Psoas muscle (tissue), 8 donors: ENCODE data around the gene CLIP1. TPM values are rescaled to one million over a fixed set of nuclear protein-coding genes. Genes with fewer than 3 reads are reported as not detected.

Experiments
- ATAC-seq, 4 donors: fragments of 200-7000 bp; cut with Tn5 transposase; one replicate each; pipeline ENCODE4 v1.9.1; 2020; ENCODE audit warnings: moderate library complexity in 3 of 4, mild to moderate bottlenecking in 2 of 4
- DNase-seq, 2 donors: peaks; one replicate each; pipeline ENCODE4 v3.0.0-alpha.2; 2020
- H3K27ac ChIP-seq: fragments of 200-600 bp; one replicate; pipeline ENCODE4 v1.8.0; 2022
- H3K27me3 ChIP-seq, 3 donors: fragments of 200-600 bp in 1 of 3; one replicate each; pipeline versions ENCODE4 v1.6.1 to v1.8.0; 2013 to 2022; ENCODE audit warnings: low read length in 2 of 3, mild to moderate bottlenecking in 2 of 3, moderate library complexity in 1 of 3; ENCODE audit not compliant: insufficient read depth in 3 of 3
- H3K36me3 ChIP-seq, 2 donors: fragments of 200-600 bp in 1 of 2; one replicate each; pipeline versions ENCODE4 v1.6.1 to v1.8.0; 2013 to 2022; ENCODE audit warnings: low read depth in 1 of 2, mild to moderate bottlenecking in 1 of 2, moderate library complexity in 1 of 2; ENCODE audit not compliant: insufficient read depth in 1 of 2
- H3K4me1 ChIP-seq: fragments of 200-600 bp; one replicate; pipeline ENCODE4 v1.8.0; 2022
- H3K4me3 ChIP-seq: fragments of 200-600 bp; one replicate; pipeline ENCODE4 v1.8.0; 2022; ENCODE audit warnings: mild to moderate bottlenecking
- H3K9me3 ChIP-seq: fragments of 200-600 bp; one replicate; pipeline ENCODE4 v1.8.0; 2022
- CTCF ChIP-seq: fragments of 200-600 bp; IDR thresholded peaks from one replicate; pipeline ENCODE4 v1.8.0; 2022; ENCODE audit warnings: antibody characterized with exemption
- WGBS, 3 donors: extraction: QIAGEN DNeasy Blood & Tissue Kit; methylation state at CpG; one replicate each; pipeline versions ENCODE4 v1.1.6 to v1.1.7; 2013; 5-methylcytosine and 5-hydroxymethylcytosine counted together
- intact Hi-C, 2 donors: fragments of 100-400 bp; cut with DNase I; formaldehyde crosslinking; loops; one replicate each; pipeline versions ENCODE4 v1.11.0 to v1.14.2; 2022
- polyA plus RNA-seq, 3 donors: library from polyadenylated mRNA; stranded (reverse); fragments of 200-250 nt; gene quantifications; one replicate each; pipeline ENCODE4 v1.2.3, GENCODE V29; 2013
- total RNA-seq, 4 donors: library from RNA; stranded (reverse); fragmentation: NEBNext Ultra II Directional in 2 of 4; extraction: Animal tissue kit (Norgen Biotek cat#: 25700) in 2 of 4; gene quantifications; one replicate each; pipeline versions ENCODE4 v1.2.1 to v1.2.4, GENCODE V29; 2021 to 2023
- donor health status: healthy with polysubstance abuse.
- donor health status: DM: no; HTN: no; CAD: no; lungs with moderate emphysema.
- donor health status: Bipolar disorder and iron deficiency.
- donor health status: healthy.
- donor health status: DM: yes; HTN: yes; CAD: no.
- donor health status: DM: no; HTN: no; CAD: no.
- donor health status: DM: no; HTN: no; CAD: no.
- donor health status: DM: yes; HTN: yes; CAD: no.

CLIP1 gene
- total and polyA plus RNA-seq, 7 donors = 235 to 639 (median 458) TPM

GRCh38 chr12:122238861-122239260 is 183.6 kb downstream of the CLIP1 start:
- DNase-seq = no peak
- ATAC-seq = no peak
- peaks cover 0 to 87% of the 10 kb centered on the region in 2 donors for H3K36me3 ChIP-seq
- H3K27me3 ChIP-seq = no peaks in the 10 kb centered on the region
- no peak for TF ChIP-seq CTCF
- H3K4me1 ChIP-seq = no peaks in the 10 kb centered on the region
- H3K4me3 ChIP-seq = no peak overlapping the region
- intact Hi-C loops = no loop called here
- WGBS, 3 donors = 90 to 97% (median 94%) methylated on average over 5 of the region's 5 CpGs
- H3K9me3 ChIP-seq = no peaks in the 10 kb centered on the region
- no peak overlapping the region for H3K27ac ChIP-seq

- H3K27me3 ChIP-seq = no peaks in the 10 kb centered on the region
- no peak overlapping the region for H3K4me3 ChIP-seq
- ATAC-seq (no peak), DNase-seq (no peak)
- intact Hi-C loops = no loop called here
- peaks cover 0 to 90% of the 10 kb centered on the region in 2 donors for H3K36me3 ChIP-seq
- no peak overlapping the region for H3K27ac ChIP-seq
- no peaks in the 10 kb centered on the region for H3K4me1 ChIP-seq
- TF ChIP-seq CTCF = no peak
- H3K9me3 ChIP-seq = no peaks in the 10 kb centered on the region
- WGBS, 3 donors = 84 to 93% (median 87%) methylated on average over 7 of the region's 7 CpGs
Measured at GRCh38 chr12:122235741-122236140, 186.7 kb downstream of the CLIP1 start.

- no peak for TF ChIP-seq CTCF
- WGBS, 3 donors = 91 to 95% (median 94%) methylated on average over 10 of the region's 10 CpGs
- H3K36me3 ChIP-seq = peaks cover under 1 to 89% of the 10 kb centered on the region in 2 donors
Measured at GRCh38 chr12:122232691-122233090, 189.8 kb downstream of the CLIP1 start.

GRCh38 chr12:122230798-122231197 is 191.7 kb downstream of the CLIP1 start:
- Histone ChIP-seq H3K36me3 (peaks cover 2 to 72% of the 10 kb centered on the region in 2 donors), H3K4me3 (no peak overlapping the region), H3K9me3 (no peaks in the 10 kb centered on the region), H3K27me3 (no peaks in the 10 kb centered on the region), H3K27ac (no peak overlapping the region), H3K4me1 (peaks cover 7% of the 10 kb centered on the region)
- no peak for TF ChIP-seq CTCF
- no peak for ATAC-seq
- intact Hi-C loops = no loop called here
- DNase-seq = no peak
- WGBS, 3 donors = 67 to 80% (median 67%) methylated on average over 6 of the region's 6 CpGs

More at GRCh38 chr12:122232691-122233090, 189.8 kb downstream of the CLIP1 start:
- DNase-seq (no peak), ATAC-seq (no peak)
- Histone ChIP-seq H3K27me3 (no peaks in the 10 kb centered on the region), H3K4me1 (no peaks in the 10 kb centered on the region), H3K4me3 (no peak overlapping the region), H3K27ac (no peak overlapping the region), H3K9me3 (no peaks in the 10 kb centered on the region)
- intact Hi-C loops = no loop called here

GRCh38 chr12:122228092-122228491 is 194.4 kb downstream of the CLIP1 start:
- TF ChIP-seq CTCF = no peak
- peaks cover 5 to 62% of the 10 kb centered on the region in 2 donors for H3K36me3 ChIP-seq
- no peaks in the 10 kb centered on the region for H3K9me3 ChIP-seq
- 88 to 95% (median 92%) methylated on average over 5 of the region's 5 CpGs for WGBS, 3 donors
- peaks cover 19% of the 10 kb centered on the region for H3K4me1 ChIP-seq
- DNase-seq (no peak), ATAC-seq (no peak)
- intact Hi-C loops = no loop called here
- H3K27ac ChIP-seq = no peak overlapping the region
- H3K4me3 ChIP-seq = no peak overlapping the region
- H3K27me3 ChIP-seq = no peaks in the 10 kb centered on the region
